Activated T-cell treated with anti-CD3 and anti-CD28 coated beads for 1 hour (primary cell): ENCODE measurements around the gene ATP5PB.
A peak's percentile ranks its signal among the peaks of the same experiment; 100 is the strongest.

Experiments used
- DNase-seq: peaks from one replicate; pipeline ENCODE4 v3.0.0-alpha.2; 2020; ENCODE audit warnings: low read depth

ATP5PB gene

DNA sequence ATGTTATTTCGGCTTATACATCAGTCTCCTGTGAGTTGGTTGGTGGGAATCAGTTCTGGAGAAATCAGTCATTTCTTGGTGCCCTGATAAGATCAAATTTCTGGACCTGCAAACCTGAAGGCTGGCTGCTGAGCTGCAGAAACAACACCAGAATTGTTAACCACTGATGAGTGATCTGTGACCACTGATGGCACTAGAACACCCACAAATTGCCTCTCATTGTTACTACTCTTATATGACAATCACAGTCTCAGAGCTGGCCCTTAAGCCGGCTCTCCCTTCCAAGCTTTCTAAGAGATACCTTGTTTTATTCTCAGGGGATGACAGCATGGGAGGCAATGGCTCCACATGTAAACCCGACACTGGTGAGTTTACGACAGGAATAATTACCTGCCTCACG is 26.4 kb downstream of the ATP5PB start:
- DNase-seq: no peak

DNA sequence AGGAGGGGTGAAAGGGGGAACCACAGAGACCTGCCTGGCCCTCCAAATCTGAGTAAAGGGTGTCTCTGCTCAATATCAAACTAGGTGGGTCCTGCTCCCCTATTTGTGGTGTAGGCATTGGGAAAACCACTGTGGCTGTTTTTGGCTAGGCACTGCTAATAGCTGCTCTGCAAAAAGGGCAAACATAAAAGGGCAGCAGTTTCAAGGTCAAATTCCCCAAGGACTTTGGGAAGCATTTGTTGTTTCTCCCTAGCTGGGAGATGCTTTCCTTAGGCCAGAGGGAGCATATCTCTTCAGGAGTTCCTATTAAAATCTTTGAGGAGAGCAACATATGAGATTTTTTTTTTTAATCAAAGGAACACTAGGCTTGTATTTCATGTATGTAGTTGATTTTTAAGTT is 26.9 kb downstream of the ATP5PB start:
- no peak for DNase-seq

DNA sequence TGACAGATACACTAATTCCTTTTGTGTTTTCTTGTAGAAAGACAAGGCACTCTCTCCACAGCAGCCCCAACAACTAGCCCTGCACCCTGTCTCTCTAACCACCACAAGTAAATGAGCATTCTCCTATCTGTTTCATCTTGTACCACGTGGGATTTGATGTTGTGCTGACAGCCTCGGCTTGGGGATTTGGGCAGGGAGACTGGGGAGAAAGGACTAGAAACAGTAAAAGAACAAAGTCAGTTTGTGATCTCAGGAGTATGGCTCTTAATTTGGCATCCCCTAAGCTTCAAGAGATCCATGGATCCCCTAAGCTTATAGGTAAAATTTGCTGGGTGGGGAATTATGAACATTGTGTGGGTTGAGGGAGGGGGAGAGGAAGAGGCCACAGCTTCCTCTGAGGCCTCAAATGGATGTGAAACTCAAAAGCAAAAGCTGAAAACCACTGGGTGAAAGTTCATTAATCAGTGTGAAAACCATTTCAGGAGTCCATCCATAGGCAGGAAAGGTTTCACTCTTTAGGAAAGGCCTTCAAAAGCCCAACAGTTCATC is 27.6 kb downstream of the ATP5PB start:
- peak; percentile 7 for DNase-seq

DNA sequence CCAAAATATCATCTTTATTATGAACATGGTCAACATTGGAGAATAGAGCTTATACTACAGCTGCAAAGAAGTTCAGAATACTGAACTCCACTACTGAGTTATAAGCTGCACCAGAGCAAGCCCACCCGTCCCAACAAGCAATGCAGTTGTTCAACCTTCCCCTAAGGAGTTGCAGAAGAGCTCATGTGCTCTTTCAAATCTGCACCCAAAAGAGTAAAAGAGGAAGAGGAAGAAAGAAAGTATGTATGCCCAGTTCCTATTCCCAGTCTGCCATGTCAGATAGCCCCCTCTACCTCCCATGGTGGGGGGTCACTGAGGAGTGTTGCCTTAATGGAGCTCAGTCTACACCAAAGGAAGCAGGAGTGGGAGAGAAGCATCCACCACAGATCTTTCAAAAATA is 31.4 kb downstream of the ATP5PB start:
- no peak for DNase-seq

- peak; percentile 34 for DNase-seq
Observed at GRCh38 chr1:111481387-111482221, 32.3 kb downstream of the ATP5PB start.

- DNase-seq: no peak
Observed at GRCh38 chr1:111483166-111483565, 33.9 kb downstream of the ATP5PB start.

- no peak for DNase-seq
Observed at GRCh38 chr1:111483876-111484275, 34.6 kb downstream of the ATP5PB start.

DNA sequence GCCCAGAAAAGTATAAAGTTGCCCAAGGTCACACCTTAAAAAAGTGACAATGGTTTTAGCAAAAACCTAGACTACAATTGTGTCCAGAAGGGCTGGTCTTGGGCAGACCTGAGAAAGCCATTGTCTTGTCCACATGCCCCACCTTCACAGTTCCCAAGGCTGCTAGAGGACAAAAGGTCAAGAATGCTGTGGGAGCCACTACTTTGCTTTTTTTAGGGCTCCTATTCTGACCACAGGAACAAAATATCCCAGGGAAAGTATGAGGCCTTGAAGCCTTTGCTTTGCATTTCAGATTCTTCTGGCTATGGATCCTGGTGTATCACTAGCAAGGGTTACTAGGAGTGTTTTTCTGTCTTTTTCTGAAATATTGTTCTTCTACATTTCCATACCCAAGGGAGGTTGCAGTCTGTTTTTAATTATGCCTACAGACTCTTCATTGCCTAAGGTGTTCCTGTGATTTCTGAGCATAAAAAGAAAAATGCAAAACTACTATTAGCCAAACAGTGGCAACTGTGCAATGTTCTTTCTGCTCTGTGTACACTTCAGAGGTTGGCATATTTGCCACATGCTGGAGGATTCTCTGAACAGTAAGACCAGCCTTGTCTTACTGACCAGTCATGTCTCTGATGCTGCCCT is 35.2 kb downstream of the ATP5PB start:
- no peak for DNase-seq

DNA sequence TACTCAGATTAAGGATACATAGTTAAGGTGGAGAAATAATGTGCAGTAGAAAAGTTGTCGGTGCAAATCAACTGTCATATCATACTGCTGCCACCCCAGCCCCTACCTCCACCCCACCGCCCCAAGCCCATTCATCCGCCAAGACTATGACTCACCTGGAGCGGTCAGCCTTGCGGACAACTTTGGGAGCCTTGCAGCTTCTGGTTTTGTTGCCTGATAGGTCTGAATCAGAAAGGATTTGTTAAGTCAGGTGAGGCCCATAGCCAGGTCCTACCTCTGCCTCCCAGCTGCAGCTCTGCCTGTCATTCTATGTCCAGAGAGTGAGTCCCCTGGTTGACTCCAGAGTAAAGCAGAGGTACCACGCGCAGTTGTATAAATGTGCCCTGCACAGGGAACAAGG is 37.2 kb downstream of the ATP5PB start:
- no peak for DNase-seq

DNA sequence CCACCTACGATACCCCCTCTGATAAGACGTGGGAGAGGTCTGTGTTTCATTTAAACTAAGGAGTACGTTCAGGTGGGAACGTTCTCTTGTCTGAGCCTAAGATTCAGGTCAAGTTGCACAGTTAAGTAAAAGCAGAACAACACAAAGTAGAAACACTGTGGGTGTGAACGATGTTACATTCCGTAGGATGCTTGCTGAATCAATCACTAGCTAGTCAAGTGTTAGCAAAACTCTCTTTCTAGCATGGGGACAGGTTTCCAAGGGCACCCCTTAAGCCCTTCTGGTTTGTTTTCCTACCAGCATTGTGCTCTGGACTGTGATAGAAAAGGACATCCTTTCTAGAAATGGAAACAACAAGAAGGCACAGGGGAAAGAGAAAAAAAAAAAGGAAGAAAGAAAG is 37.9 kb downstream of the ATP5PB start:
- no peak for DNase-seq

DNA sequence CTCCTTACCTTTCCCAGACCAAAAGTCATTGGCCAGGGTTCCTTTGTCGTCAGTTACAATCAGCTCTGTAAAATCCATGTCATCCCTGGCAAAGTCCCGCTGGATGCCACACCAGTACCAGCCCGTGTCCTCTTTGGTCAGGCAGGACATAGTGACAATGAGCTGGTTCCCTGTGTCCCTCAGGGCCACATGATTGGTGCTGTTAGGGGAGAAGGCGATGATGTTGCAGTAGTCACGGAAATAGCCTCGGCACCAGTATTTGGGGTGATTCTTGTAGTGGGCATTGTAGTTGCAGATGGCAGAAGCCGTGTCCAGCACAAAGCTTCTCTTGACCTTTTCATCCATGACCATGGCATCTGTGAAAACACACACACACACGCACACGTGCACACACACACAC is 39.4 kb downstream of the ATP5PB start:
- DNase-seq: no peak

DNA sequence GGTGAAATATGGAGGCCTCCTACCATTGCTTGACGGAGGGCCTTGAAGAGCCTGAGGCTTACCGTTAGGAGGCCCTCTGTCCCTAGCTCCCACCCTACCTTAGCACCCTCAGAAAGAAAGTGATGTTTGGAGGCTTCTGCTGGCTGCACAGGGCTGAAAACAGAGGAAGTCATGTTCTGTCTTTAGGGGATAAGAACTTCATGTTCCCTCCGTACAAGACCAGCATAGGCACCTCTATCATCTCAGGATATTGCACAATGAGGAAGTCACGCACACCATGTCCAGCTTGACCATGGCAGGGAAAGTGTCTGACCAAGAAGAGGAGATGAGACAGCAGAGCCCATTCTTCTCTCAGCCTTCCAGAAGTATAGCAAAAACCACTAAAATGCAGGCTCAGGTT is 40.3 kb downstream of the ATP5PB start:
- DNase-seq: no peak

GRCh38 chr1:111490220-111490619 is 41.0 kb downstream of the ATP5PB start:
- DNase-seq: no peak

- no peak for DNase-seq
Observed at GRCh38 chr1:111491070-111491469, 41.8 kb downstream of the ATP5PB start.

DNA sequence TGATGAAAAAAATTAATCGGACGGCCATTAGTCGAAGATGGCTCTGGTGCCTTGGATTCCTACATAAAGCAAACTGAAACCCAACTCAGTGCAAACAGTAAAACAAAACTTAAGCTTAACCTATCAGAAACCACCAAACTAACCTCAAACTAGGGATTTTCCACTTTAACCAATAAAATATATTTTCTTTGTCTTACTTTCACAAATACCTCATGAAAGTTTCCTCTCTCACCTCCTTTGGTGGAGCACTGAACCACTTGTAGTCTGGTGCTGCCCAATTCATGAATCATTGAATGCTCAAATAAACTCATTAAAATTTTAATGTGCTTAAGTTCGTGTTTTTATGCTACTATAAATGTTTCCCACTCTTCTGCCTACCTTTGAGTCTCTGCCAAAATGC is 47.1 kb downstream of the ATP5PB start:
- no peak for DNase-seq

DNA sequence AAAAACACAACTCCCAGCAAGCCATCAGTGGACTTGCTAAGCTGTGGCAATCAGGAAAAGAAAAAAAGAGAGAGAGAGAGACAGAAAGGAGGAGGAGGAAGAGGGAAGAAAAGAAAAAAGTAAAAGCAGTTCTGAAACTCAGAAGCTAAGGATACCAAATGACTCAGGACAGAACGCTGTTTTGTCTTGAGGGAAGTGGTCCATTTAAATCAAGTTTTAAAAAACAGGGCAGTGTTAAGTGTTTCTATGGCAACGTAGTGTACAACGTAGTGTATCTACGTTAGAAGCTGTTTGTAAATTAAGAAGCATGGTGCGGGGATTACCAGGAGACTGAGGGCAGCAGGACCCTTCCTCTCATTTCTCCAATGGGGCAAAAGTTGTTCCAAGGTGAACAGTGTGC is 48.3 kb downstream of the ATP5PB start:
- no peak for DNase-seq

GRCh38 chr1:111499026-111499785 is 49.9 kb downstream of the ATP5PB start:
- DNase-seq: no peak

GRCh38 chr1:111501645-111502044 is 52.4 kb downstream of the ATP5PB start:
- DNase-seq: no peak

- no peak for DNase-seq
Observed at GRCh38 chr1:111503585-111504060, 54.4 kb downstream of the ATP5PB start, which contains the start of the genes ADORA3 and TMIGD3. ADORA3 (minus strand) TSS chr1:111503633; CDS start chr1:111503354, 279 bp downstream. TMIGD3 (minus strand) TSS chr1:111503633; CDS start chr1:111503354, 279 bp downstream.

GRCh38 chr1:111504097-111504496 is 54.8 kb downstream of the ATP5PB start:
- DNase-seq: no peak

GRCh38 chr1:111505641-111506119 is 56.4 kb downstream of the ATP5PB start:
- DNase-seq: no peak

GRCh38 chr1:111506561-111506960 is 57.3 kb downstream of the ATP5PB start:
- no peak for DNase-seq
